ENCODE results near the gene DLX3. TPM values are rescaled to one million over a fixed set of nuclear protein-coding genes. Genes with fewer than 3 reads are reported as not detected.

Gene DLX3
- total RNA-seq, 2 experiments from 2014 or later = not detected

DNA sequence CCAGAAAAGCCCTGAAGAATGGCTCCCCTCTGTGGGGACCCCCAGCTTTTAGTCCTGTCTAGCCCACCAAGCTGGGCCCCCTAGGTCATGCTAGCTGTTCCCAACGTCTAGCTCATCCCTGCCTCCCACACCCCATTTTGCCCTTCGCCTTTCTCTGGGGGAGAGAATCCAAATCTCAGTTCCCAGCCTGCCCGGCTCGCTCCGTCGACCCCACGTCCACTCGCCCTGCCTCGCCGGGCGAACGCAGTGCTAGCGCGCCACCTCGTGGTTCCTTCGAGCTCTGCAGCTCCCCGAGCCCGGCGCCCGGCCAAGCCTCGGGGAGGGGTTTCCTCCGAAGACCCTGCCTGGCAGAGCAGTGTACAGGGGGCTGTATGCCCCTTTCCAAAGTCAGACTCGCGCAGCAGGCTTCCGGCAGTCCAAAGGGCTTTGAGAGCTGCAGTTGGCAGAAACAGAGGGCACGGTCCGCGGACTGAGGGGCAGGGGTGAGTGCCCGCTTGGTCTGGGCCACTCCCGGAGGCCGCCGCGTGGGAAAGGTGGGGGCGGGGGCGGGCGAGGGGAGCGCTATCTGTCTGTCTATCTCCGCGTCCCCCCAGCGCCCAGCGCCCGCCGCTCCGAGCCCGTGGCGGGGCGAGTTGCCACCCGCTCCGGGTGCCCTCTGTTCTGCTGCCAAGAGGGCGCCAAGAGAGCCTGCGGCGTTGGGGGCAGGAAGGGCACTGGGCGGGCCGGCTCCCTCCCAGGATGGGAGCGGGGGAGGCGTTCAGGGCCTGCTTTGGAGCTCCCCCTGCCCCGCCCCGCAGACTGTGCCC, 1.7 kb upstream of the DLX3 start:
- Histone ChIP-seq H3K9me3 (ENCODE audit: low read length) (no peaks in the 10 kb centered on the region), H3K9me2 (ENCODE audit: insufficient read depth, low read length) (no peaks in the 10 kb centered on the region), H2AFZ (ENCODE audit: low read length) (no peak overlapping the region; the same call in 1 of the 2 replicates), H4K20me1 (ENCODE audit: insufficient read depth, low read length) (no peaks in the 10 kb centered on the region), H3K36me3 (ENCODE audit: insufficient read depth, low read length) (no peaks in the 10 kb centered on the region), H3K4me2 (ENCODE audit: low read length) (peak overlapping the region; percentile 49), H3K27ac (ENCODE audit: low read depth, low read length, poor library complexity, severe bottlenecking) (no peak overlapping the region), H3K79me2 (ENCODE audit: insufficient read depth, low read depth, low read length) (no peaks in the 10 kb centered on the region), H3K4me3 (ENCODE audit: low read depth, low read length, poor library complexity, severe bottlenecking) (peak overlapping the region; percentile 17), H3K4me1 (ENCODE audit: insufficient read depth, low read length, poor library complexity, severe bottlenecking) (peaks cover 5% of the 10 kb centered on the region)
- intact Hi-C loops (cut with micrococcal nuclease; ENCODE audit: unreplicated experiment) = loop anchor here (1.0 to 5.0 kb wide), 2 partner anchors 44 to 289 kb away; partner anchors contain the start of gene SLC35B1
- DNase-seq (ENCODE audit: low spot score) = peak; percentile 53
- CTCF ChIA-PET (ENCODE audit: unreplicated experiment) = interaction anchor here (0.8 to 1.4 kb wide), 4 partner anchors 18 to 131 kb away, joined by 3 to 5 read pairs (median 4); no protein-coding TSS in a partner anchor
- BruUV-seq (replicated peaks) = no TSS peak
- TF ChIP-seq, protein P1, sequence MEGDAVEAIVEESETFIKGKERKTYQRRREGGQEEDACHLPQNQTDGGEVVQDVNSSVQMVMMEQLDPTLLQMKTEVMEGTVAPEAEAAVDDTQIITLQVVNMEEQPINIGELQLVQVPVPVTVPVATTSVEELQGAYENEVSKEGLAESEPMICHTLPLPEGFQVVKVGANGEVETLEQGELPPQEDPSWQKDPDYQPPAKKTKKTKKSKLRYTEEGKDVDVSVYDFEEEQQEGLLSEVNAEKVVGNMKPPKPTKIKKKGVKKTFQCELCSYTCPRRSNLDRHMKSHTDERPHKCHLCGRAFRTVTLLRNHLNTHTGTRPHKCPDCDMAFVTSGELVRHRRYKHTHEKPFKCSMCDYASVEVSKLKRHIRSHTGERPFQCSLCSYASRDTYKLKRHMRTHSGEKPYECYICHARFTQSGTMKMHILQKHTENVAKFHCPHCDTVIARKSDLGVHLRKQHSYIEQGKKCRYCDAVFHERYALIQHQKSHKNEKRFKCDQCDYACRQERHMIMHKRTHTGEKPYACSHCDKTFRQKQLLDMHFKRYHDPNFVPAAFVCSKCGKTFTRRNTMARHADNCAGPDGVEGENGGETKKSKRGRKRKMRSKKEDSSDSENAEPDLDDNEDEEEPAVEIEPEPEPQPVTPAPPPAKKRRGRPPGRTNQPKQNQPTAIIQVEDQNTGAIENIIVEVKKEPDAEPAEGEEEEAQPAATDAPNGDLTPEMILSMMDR (conservative IDR thresholded peaks at IDR 0.05; ENCODE audit: low read length) = peak; percentile 95
- no peak for TF ChIP-seq EZH2phosphoT487 (IDR thresholded peaks at IDR 0.05; ENCODE audit: borderline replicate concordance, low read depth, low read length)
- POLR2A ChIA-PET = interaction anchor here (1.8 kb wide), 1 partner anchor 19 kb away, joined by 4 read pairs; no protein-coding TSS in a partner anchor

- no peaks in the 10 kb centered on the region for H4K20me1 ChIP-seq (ENCODE audit: insufficient read depth, low read length)
- H3K27ac ChIP-seq (ENCODE audit: low read depth, low read length, poor library complexity, severe bottlenecking) = no peak overlapping the region
- DNase-seq (ENCODE audit: low spot score) = no peak
- H3K79me2 ChIP-seq (ENCODE audit: insufficient read depth, low read depth, low read length) = no peaks in the 10 kb centered on the region
- TF ChIP-seq, protein P1 (conservative IDR thresholded peaks at IDR 0.05; ENCODE audit: low read length) = no peak
- no peak for TF ChIP-seq EZH2phosphoT487 (IDR thresholded peaks at IDR 0.05; ENCODE audit: borderline replicate concordance, low read depth, low read length)
- H3K4me2 ChIP-seq (ENCODE audit: low read length) = no peak overlapping the region
- H3K4me3 ChIP-seq (ENCODE audit: low read depth, low read length, poor library complexity, severe bottlenecking) = no peak overlapping the region
- H3K36me3 ChIP-seq (ENCODE audit: insufficient read depth, low read length) = no peaks in the 10 kb centered on the region
- no peak overlapping the region for H2AFZ ChIP-seq (ENCODE audit: low read length)
- H3K9me2 ChIP-seq (ENCODE audit: insufficient read depth, low read length) = no peaks in the 10 kb centered on the region
- BruUV-seq (replicated peaks) = no TSS peak
- intact Hi-C loops (cut with micrococcal nuclease; ENCODE audit: unreplicated experiment) = loop anchor here (1.0 to 5.0 kb wide), 2 partner anchors 44 to 289 kb away; partner anchors contain the start of gene SLC35B1
- H3K9me3 ChIP-seq (ENCODE audit: low read length) = no peaks in the 10 kb centered on the region
- ChIA-PET CTCF (ENCODE audit: unreplicated experiment) (interaction anchor here (1.4 kb wide), 1 partner anchor 43 kb away, joined by 5 read pairs; no protein-coding TSS in a partner anchor), POLR2A (interaction anchor here (1.8 kb wide), 1 partner anchor 18 kb away, joined by 4 read pairs; no protein-coding TSS in a partner anchor)
- H3K4me1 ChIP-seq (ENCODE audit: insufficient read depth, low read length, poor library complexity, severe bottlenecking) = peaks cover 5% of the 10 kb centered on the region
Observed at GRCh38 chr17:49996121-49996494, 1.1 kb upstream of the DLX3 start.
